Fibroblast of lung (primary cell): ENCODE measurements around the gene H6PD. TPM values are rescaled to one million over a fixed set of nuclear protein-coding genes. Genes with fewer than 3 reads are reported as not detected.
A peak's percentile ranks its signal among the peaks of the same experiment; 100 is the strongest.

Experiments
- DNase-seq, 2 donors: peaks; one replicate each; pipeline versions ENCODE4 v3.0.0 to v3.0.0-alpha.2; 2010; ENCODE audit warnings: low read depth in 2 of 2
- H2AFZ ChIP-seq: 2 replicates; pipeline ENCODE4 v1.5.1; 2012; ENCODE audit warnings: low read length, control low read depth, inconsistent platforms
- H3K27ac ChIP-seq: 2 replicates; pipeline ENCODE4 v1.5.1; 2011; ENCODE audit warnings: low read length, control low read depth; ENCODE audit not compliant: insufficient read depth
- H3K27me3 ChIP-seq: 2 replicates; pipeline ENCODE4 v1.5.1; 2011; ENCODE audit warnings: mild to moderate bottlenecking, low read length; ENCODE audit not compliant: control insufficient read depth, insufficient read depth
- H3K36me3 ChIP-seq: 2 replicates; pipeline ENCODE4 v1.5.1; 2011; ENCODE audit warnings: low read length; ENCODE audit not compliant: control insufficient read depth, insufficient read depth
- H3K4me1 ChIP-seq: 2 replicates; pipeline ENCODE4 v1.5.1; 2011; ENCODE audit warnings: low read length; ENCODE audit not compliant: control insufficient read depth, insufficient read depth; ENCODE audit errors: extremely low read depth
- H3K4me2 ChIP-seq: 2 replicates; pipeline ENCODE4 v1.5.1; 2011; ENCODE audit warnings: low read length, control low read depth; ENCODE audit not compliant: insufficient read depth; ENCODE audit errors: extremely low read depth
- H3K4me3 ChIP-seq, 4 experiments: fragments of 200-600 bp in 1 of 4; sonication (generic) in 1 of 4; replicated peaks in 1 of 4; 2 replicates each; pipeline ENCODE4 v1.5.1; 2011 to 2016; ENCODE audit warnings: low read length in 4 of 4, low read depth in 3 of 4, mild to moderate bottlenecking in 3 of 4, control low read depth in 2 of 4, inconsistent platforms in 1 of 4, mixed read lengths in 1 of 4; ENCODE audit not compliant: insufficient read depth in 1 of 4; ENCODE audit errors: control extremely low read depth in 1 of 4
- H3K79me2 ChIP-seq: 2 replicates; pipeline ENCODE4 v1.5.1; 2012; ENCODE audit warnings: mild to moderate bottlenecking, low read length, inconsistent platforms; ENCODE audit not compliant: control insufficient read depth, insufficient read depth
- H3K9ac ChIP-seq: 2 replicates; pipeline ENCODE4 v1.5.1; 2011; ENCODE audit warnings: mild to moderate bottlenecking, low read length, control low read depth; ENCODE audit not compliant: insufficient read depth
- H3K9me3 ChIP-seq: 2 replicates; pipeline ENCODE4 v1.5.1; 2012; ENCODE audit warnings: low read depth, low read length; ENCODE audit not compliant: control insufficient read depth, insufficient read depth
- H4K20me1 ChIP-seq: 2 replicates; pipeline ENCODE4 v1.5.1; 2011; ENCODE audit warnings: low read length; ENCODE audit not compliant: control insufficient read depth, insufficient read depth; ENCODE audit errors: extremely low read depth
- EZH2 ChIP-seq: IDR thresholded peaks from 2 replicates; pipeline ENCODE4 v1.5.1; 2012; ENCODE audit warnings: low read length, control low read depth, mild to moderate bottlenecking; ENCODE audit errors: missing control alignments
- polyA plus RNA-seq, 2 donors: library from polyadenylated mRNA; depleted of rRNA in 1 of 2; stranded (reverse) in 1 of 2; unstranded in 1 of 2; fragments of >200 nt; gene quantifications; 2 replicates each; pipeline ENCODE4 v1.2.1, GENCODE V29; 2011 to 2012; ENCODE audit warnings: missing spikeins in 1 of 2
- total RNA-seq: library from RNA; depleted of rRNA; stranded (reverse); fragments of >200 nt; gene quantifications from 2 replicates; pipeline ENCODE4 v1.2.1, GENCODE V29; 2014
- TF ChIP-seq, protein P1 (sequence below), 2 donors: IDR thresholded peaks in 1 of 2; conservative IDR thresholded peaks in 1 of 2; 1 replicate in 1 of 2; 2 replicates in 1 of 2; pipeline ENCODE4 v1.5.1; 2011 to 2012; ENCODE audit warnings: low read length in 2 of 2, control low read depth in 1 of 2, inconsistent platforms in 1 of 2, low read depth in 1 of 2, mild to moderate bottlenecking in 1 of 2

H6PD gene
- total and polyA plus RNA-seq, 2 donors (not counting 1 experiment from before 2014, with no cell fraction given) = 15.2 to 23.5 TPM

DNA sequence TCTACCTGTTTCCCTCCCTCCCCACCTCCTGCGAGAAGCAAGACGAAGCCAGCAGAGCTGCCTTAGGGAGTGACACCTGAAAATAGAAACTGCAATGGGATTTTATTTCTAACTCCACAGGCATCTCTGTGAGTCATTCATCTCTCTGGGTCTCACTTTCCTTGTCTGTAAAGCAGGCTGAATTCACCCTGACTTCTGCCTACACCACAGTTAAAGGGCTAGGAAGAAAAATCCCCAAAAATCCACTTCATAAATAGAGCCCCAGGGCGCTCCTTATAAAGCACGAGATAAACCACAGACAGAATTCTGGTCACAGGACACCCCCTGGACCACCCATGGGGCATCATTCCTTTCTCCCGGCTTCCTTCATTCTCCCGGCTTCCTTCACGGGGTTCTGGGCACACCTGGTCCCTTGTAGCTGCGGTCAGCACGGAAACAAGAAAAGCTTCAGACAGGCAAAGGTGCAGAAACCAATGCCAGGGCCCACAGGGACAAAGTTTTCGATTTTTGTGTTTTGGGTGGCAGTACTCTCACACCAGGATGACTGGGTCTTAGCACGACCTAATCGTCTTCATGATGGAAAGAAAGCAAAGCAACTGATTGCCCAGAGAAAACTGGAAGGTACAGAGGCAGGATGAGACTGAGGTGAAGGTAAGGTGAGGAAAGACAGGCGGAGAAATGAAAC is 2.8 kb upstream of the H6PD start:
- Histone ChIP-seq H2AFZ (no peak overlapping the region), H3K79me2 (peaks cover 2% of the 10 kb centered on the region), H3K9ac (no peak overlapping the region), H3K4me2 (no peak overlapping the region), H3K27me3 (no peaks in the 10 kb centered on the region), H3K36me3 (no peaks in the 10 kb centered on the region), H3K4me3 (no peak overlapping the region), H3K4me1 (peaks cover 3% of the 10 kb centered on the region), H4K20me1 (no peaks in the 10 kb centered on the region), H3K27ac (no peak overlapping the region), H3K9me3 (no peaks in the 10 kb centered on the region)
- DNase-seq = peak in 1 of 2 donors; percentile 59
- no peak for TF ChIP-seq EZH2
- TF ChIP-seq, protein P1, sequence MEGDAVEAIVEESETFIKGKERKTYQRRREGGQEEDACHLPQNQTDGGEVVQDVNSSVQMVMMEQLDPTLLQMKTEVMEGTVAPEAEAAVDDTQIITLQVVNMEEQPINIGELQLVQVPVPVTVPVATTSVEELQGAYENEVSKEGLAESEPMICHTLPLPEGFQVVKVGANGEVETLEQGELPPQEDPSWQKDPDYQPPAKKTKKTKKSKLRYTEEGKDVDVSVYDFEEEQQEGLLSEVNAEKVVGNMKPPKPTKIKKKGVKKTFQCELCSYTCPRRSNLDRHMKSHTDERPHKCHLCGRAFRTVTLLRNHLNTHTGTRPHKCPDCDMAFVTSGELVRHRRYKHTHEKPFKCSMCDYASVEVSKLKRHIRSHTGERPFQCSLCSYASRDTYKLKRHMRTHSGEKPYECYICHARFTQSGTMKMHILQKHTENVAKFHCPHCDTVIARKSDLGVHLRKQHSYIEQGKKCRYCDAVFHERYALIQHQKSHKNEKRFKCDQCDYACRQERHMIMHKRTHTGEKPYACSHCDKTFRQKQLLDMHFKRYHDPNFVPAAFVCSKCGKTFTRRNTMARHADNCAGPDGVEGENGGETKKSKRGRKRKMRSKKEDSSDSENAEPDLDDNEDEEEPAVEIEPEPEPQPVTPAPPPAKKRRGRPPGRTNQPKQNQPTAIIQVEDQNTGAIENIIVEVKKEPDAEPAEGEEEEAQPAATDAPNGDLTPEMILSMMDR (conservative IDR thresholded peaks at IDR 0.05 in 1 of 2, IDR thresholded peaks at IDR 0.05 in 1 of 2; ENCODE audit: low read depth in 1 of 2, low read length in 2 of 2) = no peak

DNA sequence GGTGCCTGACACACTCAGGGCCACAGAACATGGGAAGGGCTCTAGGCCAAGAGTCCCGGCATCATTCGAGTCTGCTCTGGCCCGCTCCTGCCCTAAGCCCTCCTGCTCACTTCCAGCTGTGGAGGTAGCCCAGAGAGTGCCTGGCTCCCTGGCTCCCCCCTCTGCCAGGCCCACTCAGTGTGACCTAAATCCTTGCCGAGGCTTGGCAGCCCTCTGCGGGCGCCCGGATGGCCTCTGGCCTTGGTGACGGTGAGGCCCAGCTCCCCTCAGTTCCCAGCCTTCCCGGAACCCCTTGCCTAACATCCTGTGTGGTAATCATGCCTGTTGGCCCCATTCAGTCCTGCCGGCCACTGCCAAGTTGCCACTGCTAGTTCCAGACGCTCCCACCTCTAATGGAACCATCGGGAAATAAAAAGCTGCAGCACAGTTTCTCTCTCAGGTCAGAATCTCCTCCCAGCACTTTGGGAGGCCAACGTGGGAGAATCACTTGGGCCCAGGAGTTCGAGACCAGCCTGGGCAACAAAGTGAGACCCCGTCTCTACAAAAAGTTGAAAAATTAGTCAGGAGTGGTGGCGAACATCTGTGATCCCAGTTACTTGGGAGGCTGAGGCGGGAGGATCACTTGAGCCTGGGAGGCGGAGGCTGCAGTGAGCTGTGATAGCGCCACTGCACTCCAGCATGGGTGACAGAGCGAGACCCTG is 1.2 kb upstream of the H6PD start:
- H3K4me2 ChIP-seq = peak overlapping the region; percentile 44
- TF ChIP-seq EZH2 = no peak
- TF ChIP-seq, protein P1 (conservative IDR thresholded peaks at IDR 0.05 in 1 of 2, IDR thresholded peaks at IDR 0.05 in 1 of 2; ENCODE audit: low read depth in 1 of 2, low read length in 2 of 2) = no peak
- no peak overlapping the region for H3K9ac ChIP-seq
- H3K27me3 ChIP-seq = no peaks in the 10 kb centered on the region
- H3K27ac ChIP-seq = peak overlapping the region; percentile 47
- H3K36me3 ChIP-seq = no peaks in the 10 kb centered on the region
- H4K20me1 ChIP-seq = no peaks in the 10 kb centered on the region
- H2AFZ ChIP-seq = no peak overlapping the region
- peaks cover 2% of the 10 kb centered on the region for H3K79me2 ChIP-seq
- peaks cover 3% of the 10 kb centered on the region for H3K4me1 ChIP-seq
- peak; percentile 54 to 95 for DNase-seq
- H3K9me3 ChIP-seq = no peaks in the 10 kb centered on the region
- no peak overlapping the region for H3K4me3 ChIP-seq

DNA sequence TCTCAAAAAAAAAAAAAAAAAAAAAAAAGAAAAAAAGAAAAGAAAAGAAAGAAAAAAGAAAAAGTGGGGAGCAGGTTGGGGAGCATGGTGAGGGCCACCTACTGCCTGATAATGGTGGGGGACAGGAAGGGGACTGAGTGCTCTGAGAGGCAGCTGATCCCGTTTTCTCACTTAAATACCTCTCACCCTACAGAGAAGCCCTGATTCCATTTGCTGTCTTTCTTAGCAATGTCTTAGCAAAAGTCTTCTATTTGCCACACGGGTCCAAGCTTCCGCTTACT is 692 bp upstream of the H6PD start:
- no peak for DNase-seq
- Histone ChIP-seq H3K27ac (peak overlapping the region; percentile 60), H3K27me3 (no peaks in the 10 kb centered on the region), H2AFZ (no peak overlapping the region), H3K36me3 (no peaks in the 10 kb centered on the region), H3K4me1 (peaks cover 3% of the 10 kb centered on the region), H3K4me2 (peak overlapping the region; percentile 81), H3K9me3 (no peaks in the 10 kb centered on the region), H3K9ac (no peak overlapping the region), H3K4me3 (peak overlapping the region in 2 of 4 experiments; percentile 13 to 61), H3K79me2 (peaks cover 2% of the 10 kb centered on the region), H4K20me1 (no peaks in the 10 kb centered on the region)
- TF ChIP-seq EZH2 = no peak
- TF ChIP-seq, protein P1 (conservative IDR thresholded peaks at IDR 0.05 in 1 of 2, IDR thresholded peaks at IDR 0.05 in 1 of 2; ENCODE audit: low read depth in 1 of 2, low read length in 2 of 2) = no peak
